HG03196 (cell line): Measurements from ENCODE around the gene NECAP2.

Source experiments
- ATAC-seq: cut with Tn5 transposase; IDR thresholded peaks from one replicate; pipeline ENCODE4 v1.9.1; 2021; ENCODE audit not compliant: unreplicated experiment

Gene NECAP2

DNA sequence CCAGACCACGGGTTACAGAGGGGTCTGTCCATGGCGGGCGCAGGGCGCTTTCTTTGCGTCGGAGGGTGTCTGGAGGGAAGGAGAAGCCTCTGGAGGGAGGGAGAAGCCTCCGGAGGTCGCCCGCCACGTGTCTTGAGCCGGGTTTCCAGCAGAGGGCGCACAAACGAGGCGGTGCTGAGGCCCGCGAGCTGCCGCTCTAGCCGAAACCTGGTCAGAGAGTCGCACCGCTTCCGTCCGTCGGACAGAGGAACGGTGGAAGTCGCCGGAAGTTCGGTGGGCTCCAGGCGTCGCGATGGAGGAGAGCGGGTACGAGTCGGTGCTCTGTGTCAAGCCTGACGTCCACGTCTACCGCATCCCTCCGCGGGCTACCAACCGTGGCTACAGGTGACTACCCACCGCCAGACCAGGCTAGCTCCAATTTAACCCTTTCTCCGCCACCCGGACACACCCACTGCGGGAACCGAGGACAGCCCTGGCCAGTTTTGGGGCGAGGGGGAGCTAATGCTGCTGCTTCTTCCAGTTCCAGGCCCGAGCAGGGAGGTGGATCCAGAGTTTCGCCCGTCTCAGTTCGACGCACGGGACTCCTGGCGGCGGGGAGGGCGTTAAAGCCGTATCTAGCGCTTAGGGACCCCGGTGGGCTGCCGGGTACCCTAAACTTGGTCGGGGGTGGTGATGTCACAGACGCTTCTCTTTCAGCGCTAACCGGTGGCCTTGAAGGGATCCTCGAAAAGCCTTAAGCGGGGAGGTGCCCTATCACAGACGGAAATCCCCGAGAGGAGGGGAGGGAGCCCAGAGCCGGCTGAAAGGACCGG lies at the start of gene NECAP2:
NECAP2 (plus strand) TSS at position 255 of the 812 bp plus-strand sequence; CDS start at position 293, 38 bp downstream.
- ATAC-seq = peak; percentile 94

DNA sequence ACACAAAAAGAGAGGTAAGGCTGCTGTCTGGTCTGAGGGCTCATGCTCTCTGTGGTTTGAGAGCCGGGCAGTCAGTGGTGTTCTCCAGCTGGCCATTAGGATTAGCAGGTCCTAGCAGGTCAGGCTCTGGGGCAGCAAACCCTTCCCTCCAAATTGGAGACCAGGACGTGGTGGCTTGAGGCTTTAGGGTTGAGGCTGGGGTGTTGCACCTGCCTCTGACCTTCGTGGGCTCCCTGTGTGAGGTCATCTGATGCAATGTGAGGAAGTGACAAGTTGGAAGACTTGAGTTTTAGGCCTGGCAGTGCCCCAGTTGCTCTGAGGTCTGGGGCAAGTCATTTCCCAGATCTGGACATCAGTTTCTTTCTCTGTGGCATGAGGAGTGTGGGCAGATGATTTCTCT lies 49.1 kb upstream of the NECAP2 start:
- no peak for ATAC-seq

DNA sequence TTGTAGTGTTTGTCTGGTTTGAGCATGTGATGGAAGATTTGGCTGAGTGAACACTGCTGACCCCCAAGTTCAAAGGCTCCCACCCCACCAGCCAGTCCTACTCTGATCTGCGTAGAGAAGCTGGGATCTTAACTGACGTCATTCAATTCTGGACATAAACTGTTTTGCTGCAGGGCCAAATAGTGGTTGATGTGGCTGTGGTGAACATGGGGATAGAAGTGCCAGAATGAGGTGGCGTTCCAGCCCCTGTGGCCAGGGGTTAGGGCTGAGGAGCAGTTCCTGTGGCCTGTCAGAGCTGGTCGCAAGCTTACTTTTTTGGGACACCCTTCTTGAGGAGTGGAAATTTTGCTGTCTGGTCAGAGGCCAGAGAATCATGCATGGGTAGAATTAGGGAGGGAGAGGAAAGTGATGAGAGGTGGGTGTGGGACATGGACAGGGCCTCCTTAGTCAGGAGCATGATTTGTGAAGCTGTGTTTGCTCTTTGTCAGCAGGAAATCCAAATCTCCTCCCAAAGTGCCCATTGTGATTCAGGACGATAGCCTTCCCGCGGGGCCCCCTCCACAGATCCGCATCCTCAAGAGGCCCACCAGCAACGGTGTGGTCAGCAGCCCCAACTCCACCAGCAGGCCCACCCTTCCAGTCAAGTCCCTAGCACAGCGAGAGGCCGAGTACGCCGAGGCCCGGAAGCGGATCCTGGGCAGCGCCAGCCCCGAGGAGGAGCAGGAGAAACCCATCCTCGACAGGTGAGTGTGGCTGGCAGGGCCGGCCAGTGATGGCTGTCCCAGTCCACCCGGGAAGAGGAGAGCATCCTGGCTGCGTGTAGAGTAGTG lies 47.6 kb upstream of the NECAP2 start:
- ATAC-seq = no peak

DNA sequence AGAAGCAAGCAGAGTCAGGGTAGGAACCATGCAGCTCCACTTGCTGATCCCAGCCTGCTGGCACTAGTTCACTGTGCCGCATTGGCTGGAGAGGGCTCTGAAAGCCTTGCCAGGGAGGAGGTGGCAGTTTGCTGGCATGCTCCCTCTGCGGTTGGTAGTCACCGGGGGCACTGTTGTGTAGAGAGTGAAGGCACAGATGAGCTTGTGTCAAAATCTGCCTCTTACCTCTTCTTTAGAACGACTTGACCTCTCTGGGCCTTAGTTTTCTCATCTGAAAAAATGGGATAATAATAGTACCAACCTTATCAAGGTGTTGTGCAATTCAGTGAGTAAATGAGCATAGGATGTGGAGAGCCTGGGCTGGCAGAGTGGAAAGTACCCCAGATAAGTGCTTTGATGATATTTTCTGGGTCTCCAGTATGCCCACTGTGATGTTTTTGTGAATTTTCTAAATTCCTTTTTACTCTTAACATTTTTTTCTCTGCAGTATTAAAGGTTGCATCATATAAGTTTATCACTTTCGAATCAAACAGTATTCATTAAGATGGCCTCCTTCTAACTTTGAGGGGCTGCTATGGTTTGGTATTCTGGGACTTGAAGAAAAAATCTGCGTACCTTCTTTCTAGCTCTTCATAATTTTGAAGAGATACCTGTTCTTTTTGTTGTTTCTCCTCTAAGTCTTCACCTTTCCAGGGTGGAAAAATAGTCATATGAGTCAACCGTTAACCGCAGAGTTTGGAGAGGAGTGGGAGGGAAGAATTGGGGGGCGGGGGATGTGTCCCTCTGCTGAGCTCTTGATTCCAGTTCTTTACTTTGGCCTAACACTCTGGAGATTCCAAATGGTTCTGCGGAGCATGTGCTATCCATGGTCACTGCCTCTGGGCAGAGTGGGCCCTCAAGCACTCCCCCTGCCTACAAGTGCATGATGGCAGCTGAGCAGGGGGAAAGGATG lies 46.7 kb upstream of the NECAP2 start:
- ATAC-seq = no peak

DNA sequence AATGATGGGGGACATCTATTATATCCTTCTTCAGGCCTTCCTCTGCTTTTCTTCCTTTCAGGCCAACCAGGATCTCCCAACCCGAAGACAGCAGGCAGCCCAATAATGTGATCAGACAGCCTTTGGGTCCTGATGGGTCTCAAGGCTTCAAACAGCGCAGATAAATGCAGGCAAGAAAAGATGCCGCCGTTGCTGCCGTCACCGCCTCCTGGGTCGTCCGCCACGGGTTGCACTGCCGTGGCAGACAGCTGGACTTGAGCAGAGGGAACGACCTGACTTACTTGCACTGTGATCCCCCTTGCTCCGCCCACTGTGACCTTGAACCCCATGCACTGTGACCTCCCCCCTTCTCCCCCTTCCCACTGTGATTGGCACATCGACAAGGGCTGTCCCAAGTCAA lies 45.5 kb upstream of the NECAP2 start:
- no peak for ATAC-seq

- no peak for ATAC-seq
These were observed 43.9 kb upstream of the NECAP2 start for GRCh38 chr1:16396591-16396990.

DNA sequence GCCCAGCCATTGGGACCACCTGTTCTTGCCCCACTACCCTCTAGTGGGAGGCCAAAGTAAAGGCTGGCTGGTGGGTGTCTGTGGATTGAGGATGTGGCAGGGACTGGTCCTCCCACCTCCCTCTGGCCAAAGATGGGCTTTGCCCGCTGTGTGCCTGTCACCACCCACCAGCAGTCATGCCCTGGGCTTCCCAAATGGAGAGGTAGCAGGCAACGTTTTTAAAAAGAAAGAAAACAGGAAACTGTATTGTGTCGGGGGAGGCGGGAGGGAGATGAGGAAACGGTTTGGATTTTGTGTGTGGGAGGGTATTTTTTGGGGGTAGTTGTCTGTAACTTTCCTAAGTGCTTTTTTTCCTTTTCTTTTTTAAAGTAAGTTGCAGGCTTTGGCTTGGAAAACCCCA lies 43.4 kb upstream of the NECAP2 start:
- no peak for ATAC-seq

- ATAC-seq = no peak
These were observed 42.1 kb upstream of the NECAP2 start for GRCh38 chr1:16398371-16398953.

GRCh38 chr1:16402742-16403141 lies 37.8 kb upstream of the NECAP2 start:
- ATAC-seq = no peak

GRCh38 chr1:16405441-16405840 lies 35.1 kb upstream of the NECAP2 start:
- no peak for ATAC-seq

- ATAC-seq = no peak
These were observed 33.7 kb upstream of the NECAP2 start for GRCh38 chr1:16406868-16407267.

- ATAC-seq = no peak
These were observed 30.9 kb upstream of the NECAP2 start for GRCh38 chr1:16409536-16410152.

- no peak for ATAC-seq
These were observed 29.7 kb upstream of the NECAP2 start for GRCh38 chr1:16410803-16411202.

GRCh38 chr1:16413191-16413590 lies 27.3 kb upstream of the NECAP2 start:
- ATAC-seq = no peak

DNA sequence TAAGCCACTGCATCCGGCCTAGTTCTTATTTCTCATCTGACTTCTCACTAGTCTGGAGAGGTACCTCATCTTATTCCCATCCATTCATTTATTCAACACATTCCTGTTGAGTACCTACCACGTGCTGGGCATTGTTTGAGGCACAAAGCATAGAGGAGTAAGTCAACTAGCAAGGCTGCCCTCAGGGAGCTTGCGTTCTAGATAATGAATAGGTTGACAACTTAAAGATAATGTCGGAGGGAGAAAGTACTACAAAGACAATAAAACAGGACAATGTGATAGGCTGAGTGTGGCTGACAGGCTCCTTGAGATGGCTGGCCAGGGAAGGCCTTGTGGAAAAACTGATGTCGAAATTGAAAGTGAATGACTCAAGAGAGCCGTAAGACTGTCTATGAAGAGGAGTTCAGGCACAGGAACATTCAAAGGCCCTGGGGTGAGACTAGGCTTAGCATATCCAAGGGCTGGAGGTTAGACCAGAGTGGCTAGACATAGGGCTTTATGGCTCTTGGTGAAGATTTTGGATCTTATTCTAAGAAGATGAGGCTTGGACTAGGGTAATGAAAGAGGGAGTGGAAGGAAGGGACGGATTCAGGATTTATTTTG lies 21.6 kb upstream of the NECAP2 start:
- no peak for ATAC-seq

DNA sequence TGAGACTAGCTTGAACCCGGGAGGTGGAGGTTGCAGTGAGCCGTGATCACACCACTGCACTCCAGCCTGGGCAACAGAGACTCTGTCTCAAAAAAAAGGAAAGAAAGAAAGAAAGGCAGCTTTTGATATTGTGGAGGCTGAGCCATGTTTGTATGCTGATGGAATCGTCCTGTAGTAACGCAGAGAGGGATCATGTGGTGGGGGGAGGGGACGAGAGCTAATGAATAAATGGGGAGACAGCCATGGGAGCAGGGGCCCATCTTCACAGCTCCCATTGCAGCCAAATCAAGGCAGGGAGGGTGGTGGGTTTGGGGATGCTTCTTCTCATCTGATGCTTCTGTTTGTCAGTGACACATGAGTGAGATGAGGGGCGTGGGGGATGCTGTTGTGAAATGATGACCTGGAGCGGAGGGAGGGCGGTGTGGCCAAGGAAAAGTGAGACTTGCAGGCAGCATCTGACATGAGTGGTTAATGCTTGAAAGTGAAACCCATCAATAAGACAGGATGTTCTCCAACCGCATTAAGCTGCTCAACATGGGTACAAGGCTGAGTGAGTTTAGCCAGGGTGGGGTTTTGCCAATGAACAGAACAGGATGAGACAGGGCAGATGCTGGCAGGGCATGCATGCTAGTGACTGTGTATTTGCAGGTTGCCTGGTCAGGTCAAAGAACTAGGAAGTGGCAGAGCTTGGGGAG lies 20.0 kb upstream of the NECAP2 start:
- peak; percentile 92 for ATAC-seq

GRCh38 chr1:16421201-16421600 lies 19.3 kb upstream of the NECAP2 start:
- ATAC-seq = peak; percentile 19

DNA sequence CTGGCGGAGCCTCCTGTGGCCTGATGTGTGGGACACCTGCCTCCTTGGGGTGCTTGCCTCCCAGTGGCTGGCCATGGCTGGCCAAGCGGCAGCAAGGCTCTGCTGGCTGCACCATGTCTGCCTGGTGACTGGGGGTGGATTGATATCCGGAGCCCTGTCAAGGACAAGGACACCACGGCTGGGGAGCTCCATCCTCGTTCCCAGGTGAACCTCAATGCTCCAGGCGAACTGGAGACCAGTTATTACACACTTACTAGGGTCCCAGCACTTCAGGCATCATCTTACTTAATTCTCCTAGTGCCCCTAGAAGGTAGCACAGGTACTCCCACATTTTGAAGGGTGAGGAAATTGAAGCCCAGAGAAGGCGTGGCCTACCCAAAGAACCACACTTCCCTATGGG lies 18.5 kb upstream of the NECAP2 start:
- ATAC-seq = no peak
